Subcutaneous preadipocyte (primary cell): ENCODE measurements around the gene FRAS1. TPM values are rescaled to one million over a fixed set of nuclear protein-coding genes. Genes with fewer than 3 reads are reported as not detected.

Experiments used
- small RNA-seq: library from RNA; depleted of rRNA; stranded (forward); fragments of <200 nt; gene quantifications from one replicate; pipeline ENCODE3, GENCODE V24; 2012
- total RNA-seq: library from RNA; depleted of rRNA; stranded (reverse); fragments of >200 nt; gene quantifications from 2 replicates; pipeline ENCODE4 v1.2.3, GENCODE V29; 2012

The FRAS1 gene, protein sequence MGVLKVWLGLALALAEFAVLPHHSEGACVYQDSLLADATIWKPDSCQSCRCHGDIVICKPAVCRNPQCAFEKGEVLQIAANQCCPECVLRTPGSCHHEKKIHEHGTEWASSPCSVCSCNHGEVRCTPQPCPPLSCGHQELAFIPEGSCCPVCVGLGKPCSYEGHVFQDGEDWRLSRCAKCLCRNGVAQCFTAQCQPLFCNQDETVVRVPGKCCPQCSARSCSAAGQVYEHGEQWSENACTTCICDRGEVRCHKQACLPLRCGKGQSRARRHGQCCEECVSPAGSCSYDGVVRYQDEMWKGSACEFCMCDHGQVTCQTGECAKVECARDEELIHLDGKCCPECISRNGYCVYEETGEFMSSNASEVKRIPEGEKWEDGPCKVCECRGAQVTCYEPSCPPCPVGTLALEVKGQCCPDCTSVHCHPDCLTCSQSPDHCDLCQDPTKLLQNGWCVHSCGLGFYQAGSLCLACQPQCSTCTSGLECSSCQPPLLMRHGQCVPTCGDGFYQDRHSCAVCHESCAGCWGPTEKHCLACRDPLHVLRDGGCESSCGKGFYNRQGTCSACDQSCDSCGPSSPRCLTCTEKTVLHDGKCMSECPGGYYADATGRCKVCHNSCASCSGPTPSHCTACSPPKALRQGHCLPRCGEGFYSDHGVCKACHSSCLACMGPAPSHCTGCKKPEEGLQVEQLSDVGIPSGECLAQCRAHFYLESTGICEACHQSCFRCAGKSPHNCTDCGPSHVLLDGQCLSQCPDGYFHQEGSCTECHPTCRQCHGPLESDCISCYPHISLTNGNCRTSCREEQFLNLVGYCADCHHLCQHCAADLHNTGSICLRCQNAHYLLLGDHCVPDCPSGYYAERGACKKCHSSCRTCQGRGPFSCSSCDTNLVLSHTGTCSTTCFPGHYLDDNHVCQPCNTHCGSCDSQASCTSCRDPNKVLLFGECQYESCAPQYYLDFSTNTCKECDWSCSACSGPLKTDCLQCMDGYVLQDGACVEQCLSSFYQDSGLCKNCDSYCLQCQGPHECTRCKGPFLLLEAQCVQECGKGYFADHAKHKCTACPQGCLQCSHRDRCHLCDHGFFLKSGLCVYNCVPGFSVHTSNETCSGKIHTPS (N-terminal part only)
- total RNA-seq = 18.4 and 28.3 TPM in 2 replicates

DNA sequence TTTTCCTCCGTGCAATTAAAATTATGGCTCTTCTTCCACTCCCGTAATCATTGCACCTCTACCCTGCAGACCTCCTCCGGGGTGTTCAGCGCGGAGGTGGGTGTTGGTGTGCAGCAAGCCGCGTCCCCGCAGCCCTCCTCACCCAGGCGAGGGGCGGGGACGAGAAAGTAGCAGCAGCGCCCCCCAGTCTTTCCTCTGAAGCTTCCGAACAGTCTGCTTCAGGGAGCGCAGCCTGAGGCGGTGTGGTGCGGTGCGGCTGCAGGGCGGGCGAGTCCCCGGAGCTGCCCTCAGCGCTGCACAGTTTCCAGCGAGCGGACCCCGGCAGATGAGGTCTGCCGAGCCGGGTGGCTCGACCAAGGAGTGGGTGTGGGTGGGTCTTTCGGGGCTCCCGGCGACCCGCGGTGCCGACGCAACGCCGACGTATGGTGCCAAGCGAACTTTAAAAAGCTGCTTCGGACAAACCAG lies at the start of gene FRAS1:
Gene FRAS1 (plus strand): TSS at position 189 of the 465 bp plus-strand sequence. CDS start 687 bp downstream, outside the sequence.

GRCh38 chr4:78551420-78552351 lies 494.6 kb downstream of the FRAS1 start, which contains the start of gene ANXA3:
Gene ANXA3 (plus strand): TSS chr4:78551770. CDS start chr4:78554474, 2,704 bp downstream.

Small RNA genes lying within 50 kb of the gene (small RNA-seq; reads per million reads assigned to genes)
- gene AC114801.3 = not detected

Other genes with a start within 250 kb of the FRAS1 start
- 10.3 and 11.7 TPM in 2 replicates for gene CNOT6L, start 238.0 kb upstream of the FRAS1 start, total RNA-seq
- 34.9 and 35.6 TPM in 2 replicates for gene MRPL1, start 194.5 kb upstream of the FRAS1 start, total RNA-seq